ENCODE data around the gene NANS. TPM values are rescaled to one million over a fixed set of nuclear protein-coding genes. Genes with fewer than 3 reads are reported as not detected.

NANS gene
- total RNA-seq, 2 donors from 2014 or later = 31.4 to 45.2 TPM

DNA sequence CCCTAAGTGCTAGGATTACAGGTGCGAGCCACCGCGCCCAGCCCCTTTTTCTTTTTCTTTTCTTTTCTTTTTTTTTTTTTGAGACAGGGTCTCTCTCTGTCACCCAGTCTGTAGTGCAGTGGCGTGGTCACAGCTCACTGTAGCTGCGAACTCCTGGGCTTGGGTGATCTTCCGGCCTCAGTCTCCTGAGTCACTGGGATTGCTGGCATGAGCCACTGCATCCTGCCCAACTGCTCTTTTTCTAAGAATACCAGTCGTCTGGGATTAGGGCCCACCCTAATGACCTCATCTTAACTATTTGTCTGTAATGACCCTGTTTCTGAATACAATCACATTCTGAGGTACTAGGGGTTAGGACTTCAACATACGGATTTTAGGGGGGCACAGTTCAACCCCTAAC lies 34.1 kb upstream of the NANS start:
- Histone ChIP-seq H3K27me3 (no peaks in the 10 kb centered on the region), H3K27ac (no peak overlapping the region), H3K4me3 (no peak overlapping the region), H3K36me3 (replicated peaks in 1 of 2; ENCODE audit: insufficient read depth in 1 of 2, low read depth in 2 of 2) (peaks cover 0 to 7% of the 10 kb centered on the region in 2 donors), H3K4me1 (no peaks in the 10 kb centered on the region), H3K9me3 (no peaks in the 10 kb centered on the region)
- intact Hi-C loops (cut with DNase I) = no loop called here
- TF ChIP-seq POLR2A (IDR thresholded peaks at IDR 0.05) (no peak), CTCF (IDR thresholded peaks at IDR 0.05) (no peak)
- WGBS, 2 donors = 84 to 90% methylated on average over 8 of the region's 8 CpGs
- DNase-seq (no peak), ATAC-seq (no peak)

DNA sequence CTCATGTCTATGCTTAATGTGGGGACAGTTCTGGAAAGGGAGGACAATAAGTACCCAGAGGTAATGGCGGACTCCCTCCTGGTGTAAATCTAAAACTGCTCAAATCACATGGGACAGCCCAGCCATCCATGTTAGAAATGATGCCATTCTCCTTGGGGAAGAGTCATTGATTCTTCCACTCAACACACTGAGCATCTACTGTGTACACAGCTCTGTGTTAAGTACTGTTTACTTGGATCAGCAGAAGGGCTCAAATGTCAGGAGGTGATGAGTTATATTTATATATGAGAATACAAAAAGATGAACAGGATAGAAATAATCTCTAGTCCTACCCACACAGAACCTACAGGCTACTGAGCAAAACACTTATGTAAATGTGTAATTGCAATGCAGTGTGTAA lies 31.8 kb upstream of the NANS start:
- no peak for TF ChIP-seq POLR2A (IDR thresholded peaks at IDR 0.05)
- no peak for TF ChIP-seq CTCF (IDR thresholded peaks at IDR 0.05)
- H3K4me3 ChIP-seq = no peak overlapping the region
- 100% methylated on average over 1 of the region's 1 CpG for WGBS, 2 donors
- no peaks in the 10 kb centered on the region for H3K27me3 ChIP-seq
- intact Hi-C loops (cut with DNase I) = no loop called here
- no peaks in the 10 kb centered on the region for H3K4me1 ChIP-seq
- no peak for ATAC-seq
- no peak overlapping the region for H3K27ac ChIP-seq
- H3K36me3 ChIP-seq (replicated peaks in 1 of 2; ENCODE audit: insufficient read depth in 1 of 2, low read depth in 2 of 2) = no peaks in the 10 kb centered on the region
- no peak for DNase-seq
- no peaks in the 10 kb centered on the region for H3K9me3 ChIP-seq

DNA sequence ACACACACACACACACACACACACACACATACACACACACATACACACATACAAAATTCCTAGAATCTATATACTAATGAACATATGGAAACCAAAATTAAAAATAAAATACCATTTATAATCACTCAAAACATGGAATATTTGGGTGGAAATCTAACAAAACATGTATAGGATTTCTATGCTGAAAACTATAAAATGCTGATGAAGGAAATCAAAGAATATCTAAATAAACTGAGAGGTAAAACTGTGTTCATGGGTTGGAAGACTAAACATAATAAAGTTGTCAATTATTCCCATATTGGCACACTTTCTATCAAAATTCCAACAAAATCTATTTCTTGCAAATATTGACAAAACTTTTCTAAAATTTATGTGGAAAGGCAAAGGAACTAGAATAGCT lies 25.4 kb upstream of the NANS start:
- intact Hi-C loops (cut with DNase I) = loop anchor here (5.0 to 10.0 kb wide), 2 partner anchors 46 to 104 kb away; partner anchors contain the start of gene ANP32B
- Histone ChIP-seq H3K4me1 (peaks cover 6% of the 10 kb centered on the region), H3K27ac (no peak overlapping the region), H3K4me3 (no peak overlapping the region), H3K9me3 (no peaks in the 10 kb centered on the region), H3K27me3 (no peaks in the 10 kb centered on the region), H3K36me3 (replicated peaks in 1 of 2; ENCODE audit: insufficient read depth in 1 of 2, low read depth in 2 of 2) (no peaks in the 10 kb centered on the region)
- DNase-seq = no peak
- TF ChIP-seq CTCF (IDR thresholded peaks at IDR 0.05) = no peak
- no peak for TF ChIP-seq POLR2A (IDR thresholded peaks at IDR 0.05)
- ATAC-seq = no peak

DNA sequence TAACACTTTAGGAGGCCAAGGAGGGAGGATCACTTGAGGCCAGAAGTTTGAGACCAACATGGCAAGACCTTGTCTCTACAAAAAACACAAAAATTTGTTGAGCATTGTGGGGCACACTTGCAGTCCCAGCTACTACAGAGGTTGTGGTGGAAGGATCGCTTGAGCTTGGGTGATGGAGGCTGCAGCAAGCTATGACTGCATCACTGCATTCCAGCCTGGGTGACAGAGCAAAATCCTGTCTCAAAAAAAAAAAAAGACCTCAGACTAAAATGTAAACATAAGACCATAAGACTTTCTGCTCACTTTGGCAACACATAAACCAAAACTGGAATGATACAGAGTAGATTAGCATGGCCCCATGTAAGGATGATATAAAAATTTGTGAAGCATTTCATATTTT lies 24.6 kb upstream of the NANS start:
- Histone ChIP-seq H3K4me1 (peaks cover 6% of the 10 kb centered on the region), H3K27ac (no peak overlapping the region), H3K4me3 (no peak overlapping the region), H3K9me3 (no peaks in the 10 kb centered on the region), H3K27me3 (no peaks in the 10 kb centered on the region), H3K36me3 (replicated peaks in 1 of 2; ENCODE audit: insufficient read depth in 1 of 2, low read depth in 2 of 2) (no peaks in the 10 kb centered on the region)
- no peak for DNase-seq
- ATAC-seq = no peak
- no peak for TF ChIP-seq CTCF (IDR thresholded peaks at IDR 0.05)
- TF ChIP-seq POLR2A (IDR thresholded peaks at IDR 0.05) = no peak
- intact Hi-C loops (cut with DNase I) = loop anchor here (5.0 to 10.0 kb wide), 2 partner anchors 47 to 105 kb away; partner anchors contain the start of gene ANP32B
- WGBS, 2 donors = 81 to 100% methylated on average over 1 of the region's 1 CpG

Measured in body of pancreas (tissue), 4 donors.